ENCODE data around the gene NUDT4B.
"Not testable (repeated sequence)": the region's sequence is repeated elsewhere in the genome, so short reads cannot be mapped to it uniquely, and the experiment has no call there.

NUDT4B gene

GRCh38 chr1:148748563-148749334, at the start of gene NUDT4B:
Gene NUDT4B, plus strand, starts transcription at chr1:148748774. Its CDS starts 179 bp downstream, at chr1:148748953.
- in situ Hi-C loops (cut with MboI; ENCODE audit: low sequenced_read_pairs), result not testable (repeated sequence)

GRCh38 chr1:148699357-148699756, 49.2 kb upstream of the NUDT4B start:
- in situ Hi-C loops (cut with MboI; ENCODE audit: low sequenced_read_pairs), result not testable (repeated sequence)

- in situ Hi-C loops (cut with MboI; ENCODE audit: low sequenced_read_pairs), result not testable (repeated sequence)
These were observed 46.3 kb upstream of the NUDT4B start for GRCh38 chr1:148702242-148702641.

GRCh38 chr1:148703973-148704591, 44.5 kb upstream of the NUDT4B start:
- in situ Hi-C loops (cut with MboI; ENCODE audit: low sequenced_read_pairs), result not testable (repeated sequence)

- in situ Hi-C loops (cut with MboI; ENCODE audit: low sequenced_read_pairs), result not testable (repeated sequence)
These were observed 43.1 kb upstream of the NUDT4B start for GRCh38 chr1:148705316-148705948.

GRCh38 chr1:148708779-148709333, 39.7 kb upstream of the NUDT4B start:
- in situ Hi-C loops (cut with MboI; ENCODE audit: low sequenced_read_pairs), result not testable (repeated sequence)

- in situ Hi-C loops (cut with MboI; ENCODE audit: low sequenced_read_pairs), result not testable (repeated sequence)
These were observed 37.6 kb upstream of the NUDT4B start for GRCh38 chr1:148710772-148711523.

GRCh38 chr1:148712353-148712752, 36.2 kb upstream of the NUDT4B start:
- in situ Hi-C loops (cut with MboI; ENCODE audit: low sequenced_read_pairs), result not testable (repeated sequence)

- in situ Hi-C loops (cut with MboI; ENCODE audit: low sequenced_read_pairs), result not testable (repeated sequence)
These were observed 33.1 kb upstream of the NUDT4B start for GRCh38 chr1:148715518-148715917.

- in situ Hi-C loops (cut with MboI; ENCODE audit: low sequenced_read_pairs), result not testable (repeated sequence)
These were observed 31.5 kb upstream of the NUDT4B start for GRCh38 chr1:148716966-148717520.

- in situ Hi-C loops (cut with MboI; ENCODE audit: low sequenced_read_pairs), result not testable (repeated sequence)
These were observed 27.7 kb upstream of the NUDT4B start for GRCh38 chr1:148720918-148721317.

- in situ Hi-C loops (cut with MboI; ENCODE audit: low sequenced_read_pairs), result not testable (repeated sequence)
These were observed 25.8 kb upstream of the NUDT4B start for GRCh38 chr1:148722758-148723157.

- in situ Hi-C loops (cut with MboI; ENCODE audit: low sequenced_read_pairs), result not testable (repeated sequence)
These were observed 25.1 kb upstream of the NUDT4B start for GRCh38 chr1:148723515-148723914.

GRCh38 chr1:148724872-148725271, 23.7 kb upstream of the NUDT4B start:
- in situ Hi-C loops (cut with MboI; ENCODE audit: low sequenced_read_pairs), result not testable (repeated sequence)

- in situ Hi-C loops (cut with MboI; ENCODE audit: low sequenced_read_pairs), result not testable (repeated sequence)
These were observed 20.7 kb upstream of the NUDT4B start for GRCh38 chr1:148727862-148728261.

GRCh38 chr1:148729128-148729527, 19.4 kb upstream of the NUDT4B start:
- in situ Hi-C loops (cut with MboI; ENCODE audit: low sequenced_read_pairs), result not testable (repeated sequence)

GRCh38 chr1:148729541-148729940, 19.0 kb upstream of the NUDT4B start:
- in situ Hi-C loops (cut with MboI; ENCODE audit: low sequenced_read_pairs), result not testable (repeated sequence)

GRCh38 chr1:148732277-148732676, 16.3 kb upstream of the NUDT4B start:
- in situ Hi-C loops (cut with MboI; ENCODE audit: low sequenced_read_pairs), result not testable (repeated sequence)

GRCh38 chr1:148733585-148734310, 14.8 kb upstream of the NUDT4B start:
- in situ Hi-C loops (cut with MboI; ENCODE audit: low sequenced_read_pairs), result not testable (repeated sequence)

- in situ Hi-C loops (cut with MboI; ENCODE audit: low sequenced_read_pairs), result not testable (repeated sequence)
These were observed 14.3 kb upstream of the NUDT4B start for GRCh38 chr1:148734311-148734662.

Data from HL-60/S4 treated with phorbol 12-myristate 13-acetate at 8.2 ng/mL for 4 days and 3 days (cell line).